GM21367 (cell line): Measurements from ENCODE around the gene ACTR1A.

Experiments used
- ATAC-seq: cut with Tn5 transposase; IDR thresholded peaks from one replicate; pipeline ENCODE4 v1.9.1; 2021; ENCODE audit not compliant: unreplicated experiment

ACTR1A gene

DNA sequence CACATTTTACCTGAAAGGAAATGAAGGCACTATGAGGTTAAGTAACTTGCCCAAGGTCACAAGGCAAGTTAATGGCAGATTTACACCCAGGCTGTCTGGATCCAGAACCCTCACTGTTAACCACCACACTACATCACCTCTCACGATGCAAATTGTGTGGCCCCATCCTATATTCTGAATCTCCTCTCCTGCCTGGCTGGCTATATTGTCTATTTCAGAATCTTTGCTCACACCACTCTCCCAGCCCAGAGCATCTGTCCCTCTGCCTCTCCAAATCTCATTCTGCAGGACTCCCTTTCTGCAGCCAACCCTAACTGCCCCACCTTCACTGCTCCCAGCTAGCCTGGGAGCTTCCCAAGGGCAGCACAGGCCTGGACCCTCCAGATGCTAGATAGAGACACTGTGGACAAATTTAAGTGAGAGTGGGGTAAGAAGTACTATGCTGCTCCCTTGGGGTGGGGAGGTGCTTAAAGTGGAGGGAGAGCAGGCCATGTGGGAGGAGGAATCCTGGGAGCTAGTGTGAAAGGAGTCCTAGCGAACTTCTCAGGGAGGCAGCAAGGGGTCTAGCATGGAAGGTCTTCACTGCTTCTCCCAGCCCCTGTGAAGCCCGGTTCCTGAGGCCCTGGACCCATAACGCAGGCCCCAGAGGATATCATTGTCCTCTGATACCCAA, 70.9 kb downstream of the ACTR1A start:
- ATAC-seq, result no peak

DNA sequence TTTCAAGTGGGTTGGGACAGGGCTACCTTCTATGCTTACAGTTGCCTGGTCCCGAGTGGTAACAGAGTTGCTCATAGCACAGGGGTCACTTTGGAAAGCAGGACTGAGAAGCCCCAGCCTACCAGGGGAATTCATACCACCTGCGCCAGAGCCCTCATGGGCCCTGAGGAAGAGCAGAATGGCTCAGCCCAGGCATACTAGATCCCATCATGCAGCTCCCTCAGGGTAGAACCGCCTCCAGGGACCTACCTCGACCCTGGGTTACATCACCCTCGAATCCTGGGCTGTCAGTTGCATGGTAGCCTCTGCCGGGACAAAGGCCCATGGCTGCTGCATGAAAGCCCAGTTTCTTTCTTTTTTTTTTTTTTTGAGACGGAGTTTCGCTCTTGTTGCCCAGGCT, 73.0 kb downstream of the ACTR1A start:
- ATAC-seq, result no peak
